Loucy (cell line): Measurements from ENCODE around the gene MRGPRX2.

Experiments
- H2AFZ ChIP-seq: fragments of 200-600 bp; sonication (generic); 2 replicates; pipeline ENCODE4 v1.6.0; 2016; ENCODE audit warnings: antibody characterized with exemption, mild to moderate bottlenecking, low read length, moderate library complexity
- H3F3A ChIP-seq: fragments of 200-600 bp; 2 replicates; pipeline ENCODE4 v1.6.0; 2016; ENCODE audit warnings: antibody characterized with exemption, low read depth, mild to moderate bottlenecking
- H3K27me3 ChIP-seq: fragments of 200-600 bp; sonication (generic); 2 replicates; pipeline ENCODE4 v1.6.1; 2014; ENCODE audit warnings: low read length, mild to moderate bottlenecking; ENCODE audit not compliant: insufficient read depth, poor library complexity, severe bottlenecking
- H3K36me3 ChIP-seq: fragments of 200-600 bp; sonication (generic); 2 replicates; pipeline ENCODE4 v1.6.1; 2016; ENCODE audit warnings: low read length; ENCODE audit not compliant: insufficient read depth
- H3K4me1 ChIP-seq: fragments of 200-600 bp; sonication (generic); 2 replicates; pipeline ENCODE4 v1.5.1; 2014; ENCODE audit warnings: low read length, mild to moderate bottlenecking; ENCODE audit not compliant: insufficient read depth, poor library complexity, severe bottlenecking
- H3K4me2 ChIP-seq: fragments of 200-600 bp; sonication (generic); 2 replicates; pipeline ENCODE4 v1.6.0; 2014; ENCODE audit warnings: antibody characterized with exemption, low read length, low read depth, mild to moderate bottlenecking; ENCODE audit not compliant: poor library complexity, severe bottlenecking
- H3K4me3 ChIP-seq: fragments of 200-600 bp; sonication (generic); 2 replicates; pipeline ENCODE4 v1.5.1; 2014; ENCODE audit warnings: low read length, mild to moderate bottlenecking, mixed read lengths; ENCODE audit not compliant: poor library complexity, severe bottlenecking
- H3K79me2 ChIP-seq: fragments of 200-600 bp; sonication (generic); 2 replicates; pipeline ENCODE4 v1.6.1; 2014; ENCODE audit warnings: low read length; ENCODE audit not compliant: insufficient read depth
- H3K9ac ChIP-seq: fragments of 200-600 bp; sonication (generic); 2 replicates; pipeline ENCODE4 v1.6.0; 2014; ENCODE audit warnings: mild to moderate bottlenecking, low read depth, low read length, moderate library complexity; ENCODE audit not compliant: poor library complexity, severe bottlenecking
- H3K9me2 ChIP-seq: fragments of 200-600 bp; sonication (generic); replicated peaks from 2 replicates; pipeline ENCODE4 v1.6.1; 2016; ENCODE audit warnings: low read depth, low read length, mixed read lengths
- H3K9me3 ChIP-seq: fragments of 200-600 bp; sonication (generic); 2 replicates; pipeline ENCODE4 v1.6.1; 2014; ENCODE audit warnings: mild to moderate bottlenecking, antibody characterized with exemption, low read length, low read depth; ENCODE audit not compliant: insufficient read depth
- H4K20me1 ChIP-seq: fragments of 200-600 bp; sonication (generic); 2 replicates; pipeline ENCODE4 v1.6.0; 2014; ENCODE audit warnings: antibody characterized with exemption, low read length, mild to moderate bottlenecking; ENCODE audit not compliant: insufficient read depth, poor library complexity, severe bottlenecking
- CTCF ChIP-seq: fragments of 200-600 bp; sonication (generic); conservative IDR thresholded peaks from 2 replicates; pipeline ENCODE4 v1.5.1; 2014; ENCODE audit warnings: mild to moderate bottlenecking, antibody characterized with exemption, low read length
- EZH2phosphoT487 ChIP-seq: fragments of 200-600 bp; IDR thresholded peaks from 2 replicates; pipeline ENCODE4 v1.6.1; 2018; ENCODE audit warnings: antibody characterized with exemption, mild to moderate bottlenecking, moderate library complexity, borderline replicate concordance

The MRGPRX2 gene

GRCh38 chr11:19026862-19027261 lies 33.7 kb downstream of the MRGPRX2 start:
- Histone ChIP-seq H3K36me3 (no peaks in the 10 kb centered on the region), H3K4me3 (no peak overlapping the region), H3K9ac (no peak overlapping the region), H3F3A (no peaks in the 10 kb centered on the region), H3K4me2 (no peak overlapping the region), H3K4me1 (peaks cover 16% of the 10 kb centered on the region), H3K9me3 (no peaks in the 10 kb centered on the region), H3K27me3 (no peaks in the 10 kb centered on the region), H2AFZ (no peak overlapping the region), H3K9me2 (no peaks in the 10 kb centered on the region), H3K79me2 (no peaks in the 10 kb centered on the region), H4K20me1 (no peaks in the 10 kb centered on the region)
- TF ChIP-seq CTCF (no peak), EZH2phosphoT487 (no peak)

GRCh38 chr11:19025481-19026406 lies 34.8 kb downstream of the MRGPRX2 start:
- H3F3A ChIP-seq, result no peaks in the 10 kb centered on the region
- no peaks in the 10 kb centered on the region for H3K36me3 ChIP-seq
- H3K4me1 ChIP-seq, result peaks cover 16% of the 10 kb centered on the region
- peak overlapping the region; percentile 12 for H3K4me2 ChIP-seq
- no peaks in the 10 kb centered on the region for H4K20me1 ChIP-seq
- no peaks in the 10 kb centered on the region for H3K9me2 ChIP-seq
- H3K27me3 ChIP-seq, result no peaks in the 10 kb centered on the region
- H3K79me2 ChIP-seq, result no peaks in the 10 kb centered on the region
- no peak overlapping the region for H2AFZ ChIP-seq
- no peak overlapping the region for H3K4me3 ChIP-seq
- no peaks in the 10 kb centered on the region for H3K9me3 ChIP-seq
- no peak overlapping the region for H3K9ac ChIP-seq
- TF ChIP-seq EZH2phosphoT487 (no peak), CTCF (no peak)

- Histone ChIP-seq H3K4me1 (peaks cover 16% of the 10 kb centered on the region), H3K9me3 (no peaks in the 10 kb centered on the region)
Observed at GRCh38 chr11:19020831-19021230, 39.7 kb downstream of the MRGPRX2 start.

More at GRCh38 chr11:19020831-19021230, 39.7 kb downstream of the MRGPRX2 start:
- Histone ChIP-seq H2AFZ (no peak overlapping the region), H3K27me3 (no peaks in the 10 kb centered on the region), H3K9me2 (no peaks in the 10 kb centered on the region), H3K4me2 (no peak overlapping the region), H3K79me2 (no peaks in the 10 kb centered on the region), H3K9ac (no peak overlapping the region), H3K4me3 (no peak overlapping the region), H3K36me3 (no peaks in the 10 kb centered on the region), H3F3A (no peaks in the 10 kb centered on the region), H4K20me1 (no peaks in the 10 kb centered on the region)
- TF ChIP-seq EZH2phosphoT487, result no peak
- TF ChIP-seq CTCF, result no peak
